Activated CD4-positive, alpha-beta T cell treated with anti-CD3 and anti-CD28 coated beads, Interleukin-2, amount 50 U/mL, for 16 hours (primary cell): Measurements from ENCODE around the gene TLL2.
"Not testable (repeated sequence)": the region's sequence is repeated elsewhere in the genome, so short reads cannot be mapped to it uniquely, and the experiment has no call there.

ENCODE experiments used
- DNase-seq: peaks from one replicate; pipeline ENCODE4 v3.0.0-alpha.2; 2020

TLL2 gene

GRCh38 chr10:96513698-96514561 lies at the start of gene TLL2:
Gene TLL2, minus strand, starts transcription at chr10:96513926. Its CDS starts 241 bp downstream, at chr10:96513685.
- DNase-seq = peak; percentile 81

- DNase-seq = no peak
Observed at GRCh38 chr10:96560966-96561887, 47.5 kb upstream of the TLL2 start.

GRCh38 chr10:96560489-96560888 lies 46.8 kb upstream of the TLL2 start:
- no peak for DNase-seq

GRCh38 chr10:96556003-96556402 lies 42.3 kb upstream of the TLL2 start:
- DNase-seq = peak; percentile 8

GRCh38 chr10:96555330-96555729 lies 41.6 kb upstream of the TLL2 start:
- DNase-seq = no peak

- no peak for DNase-seq
Observed at GRCh38 chr10:96548589-96548988, 34.9 kb upstream of the TLL2 start.

GRCh38 chr10:96545558-96545957 lies 31.8 kb upstream of the TLL2 start:
- not testable (repeated sequence) for DNase-seq

GRCh38 chr10:96541921-96542320 lies 28.2 kb upstream of the TLL2 start:
- no peak for DNase-seq

- DNase-seq = no peak
Observed at GRCh38 chr10:96540240-96540639, 26.5 kb upstream of the TLL2 start.

- DNase-seq = no peak
Observed at GRCh38 chr10:96538683-96539082, 25.0 kb upstream of the TLL2 start.

- DNase-seq = no peak
Observed at GRCh38 chr10:96536129-96536528, 22.4 kb upstream of the TLL2 start.

- DNase-seq = no peak
Observed at GRCh38 chr10:96532523-96532922, 18.8 kb upstream of the TLL2 start.

- DNase-seq = no peak
Observed at GRCh38 chr10:96529634-96530279, 16.0 kb upstream of the TLL2 start.

- DNase-seq = no peak
Observed at GRCh38 chr10:96524741-96525140, 11.0 kb upstream of the TLL2 start.

GRCh38 chr10:96517284-96517683 lies 3.6 kb upstream of the TLL2 start:
- DNase-seq = no peak

GRCh38 chr10:96516337-96516736 lies 2.6 kb upstream of the TLL2 start:
- no peak for DNase-seq

GRCh38 chr10:96513305-96513697 lies 425 bp downstream of the TLL2 start:
- peak; percentile 52 for DNase-seq

GRCh38 chr10:96512524-96513304 lies 1.0 kb downstream of the TLL2 start:
- no peak for DNase-seq

GRCh38 chr10:96511044-96511945 lies 2.4 kb downstream of the TLL2 start:
- DNase-seq = peak; percentile 33

GRCh38 chr10:96509017-96509641 lies 4.6 kb downstream of the TLL2 start:
- no peak for DNase-seq

GRCh38 chr10:96507044-96507443 lies 6.7 kb downstream of the TLL2 start:
- DNase-seq = no peak
